Endothelial cell of coronary artery (primary cell): ENCODE results near the gene PRR4. TPM values are rescaled to one million over a fixed set of nuclear protein-coding genes. Genes with fewer than 3 reads are reported as not detected.

Experiments used
- total RNA-seq: library from RNA; depleted of rRNA; stranded (reverse); fragments of >200 nt; gene quantifications from 2 replicates; pipeline ENCODE4 v1.2.3, GENCODE V29; 2014

Gene PRR4, protein sequence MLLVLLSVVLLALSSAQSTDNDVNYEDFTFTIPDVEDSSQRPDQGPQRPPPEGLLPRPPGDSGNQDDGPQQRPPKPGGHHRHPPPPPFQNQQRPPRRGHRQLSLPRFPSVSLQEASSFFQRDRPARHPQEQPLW
- 0.18 and 0.66 TPM in 2 replicates for total RNA-seq

DNA sequence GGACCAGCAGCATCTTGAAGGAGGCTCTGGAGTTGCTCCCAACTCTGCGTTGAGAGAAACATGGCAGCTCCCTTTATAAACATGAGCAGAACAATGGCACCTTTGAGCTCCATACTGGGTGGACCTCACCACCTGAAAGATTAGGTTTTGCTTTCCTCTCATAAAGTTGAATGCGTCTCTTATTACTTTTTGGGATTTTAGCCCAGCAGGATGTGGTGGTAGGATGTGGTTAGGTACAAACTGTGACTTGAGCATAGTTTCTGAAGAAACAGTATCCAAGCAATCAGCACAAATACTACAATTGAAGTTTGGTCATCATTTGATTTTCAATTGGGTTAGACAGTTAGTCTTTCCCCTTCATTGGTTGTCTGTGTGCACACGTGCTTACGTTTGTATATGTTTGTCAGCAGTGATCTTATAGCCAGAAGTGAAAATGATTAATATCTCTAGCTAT is at the start of gene PRR4:
Gene PRR4 (minus strand): TSS at position 51 of the 454 bp plus-strand sequence. CDS start 38 bp downstream, at position 13.

DNA sequence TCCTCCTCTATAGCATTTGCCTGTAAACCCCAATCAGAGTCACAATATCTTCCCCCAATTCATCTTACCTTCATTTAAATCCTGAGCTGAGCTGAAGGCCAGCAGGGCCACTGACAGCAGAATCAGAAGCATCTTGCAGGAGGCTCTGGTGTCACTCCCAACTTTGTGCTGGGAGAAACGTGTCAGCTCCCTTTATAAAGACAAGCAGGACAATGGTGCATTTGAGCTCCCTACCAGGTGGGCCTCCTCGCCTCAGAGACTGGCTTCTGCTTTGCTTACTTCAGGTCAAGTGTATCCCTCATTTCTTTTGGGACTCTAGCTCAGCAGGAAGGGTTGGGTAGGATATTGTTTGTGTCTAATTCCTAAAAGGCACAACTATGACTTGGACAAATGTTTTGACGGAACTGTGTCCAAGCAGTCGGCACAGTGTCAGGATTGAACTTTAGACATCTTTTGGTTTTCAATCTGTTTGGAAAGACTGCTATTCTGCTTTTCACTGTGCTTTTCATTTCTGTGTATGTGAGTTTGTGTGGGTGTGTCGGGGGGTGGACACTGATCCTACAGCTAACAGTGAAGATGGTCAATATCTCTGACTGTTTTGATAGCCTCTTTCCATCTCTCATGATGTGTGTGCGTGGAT is 34.9 kb upstream of the PRR4 start, which contains the start of gene PRH1:
Gene PRH1 (minus strand): TSS at position 170 of the 640 bp plus-strand sequence. CDS start 38 bp downstream, at position 132.

DNA sequence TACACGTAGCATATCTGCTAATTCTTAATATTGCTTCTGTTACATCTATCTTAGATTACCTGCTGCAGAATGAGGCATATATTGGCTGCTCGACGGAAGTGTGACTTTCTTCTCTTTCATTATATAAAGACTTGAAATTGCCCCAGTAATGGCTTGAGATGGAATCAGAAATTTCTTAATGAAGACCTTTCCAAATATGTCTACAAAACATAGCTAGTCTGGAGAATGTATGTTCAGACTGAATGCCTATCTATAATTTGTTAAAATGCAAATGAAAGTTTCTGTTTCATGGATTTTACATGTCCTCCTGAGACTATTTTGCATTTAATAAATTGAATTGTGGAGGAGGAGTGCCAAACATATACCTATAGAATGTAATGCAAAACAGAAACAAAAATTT is 23.0 kb downstream of the PRR4 start, which contains the start of gene TAS2R10:
Gene TAS2R10 (minus strand): TSS at position 101 of the 400 bp plus-strand sequence. CDS start 89 bp downstream, at position 12.

DNA sequence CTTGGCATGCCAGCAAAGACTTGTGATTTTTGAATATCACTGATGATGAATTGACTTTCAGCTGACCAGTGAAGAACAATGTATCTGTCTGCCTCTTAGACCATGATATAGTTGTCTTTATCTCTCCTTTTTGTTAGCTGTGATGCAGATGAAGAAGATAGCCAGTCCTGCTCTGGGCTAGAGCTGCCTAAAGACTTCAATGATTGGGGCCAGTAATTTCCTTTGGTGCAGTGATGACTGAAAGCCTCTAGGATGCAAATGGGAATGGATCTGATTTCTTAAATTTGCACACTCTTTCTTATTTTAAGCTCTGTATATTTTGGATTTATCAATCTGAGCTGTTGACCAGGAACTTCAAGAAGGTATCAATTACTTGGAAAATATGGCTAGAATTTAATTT is 39.2 kb downstream of the PRR4 start, which contains the start of gene TAS2R9:
Gene TAS2R9 (minus strand): TSS at position 101 of the 400 bp plus-strand sequence. CDS start 93 bp downstream, at position 8.

DNA sequence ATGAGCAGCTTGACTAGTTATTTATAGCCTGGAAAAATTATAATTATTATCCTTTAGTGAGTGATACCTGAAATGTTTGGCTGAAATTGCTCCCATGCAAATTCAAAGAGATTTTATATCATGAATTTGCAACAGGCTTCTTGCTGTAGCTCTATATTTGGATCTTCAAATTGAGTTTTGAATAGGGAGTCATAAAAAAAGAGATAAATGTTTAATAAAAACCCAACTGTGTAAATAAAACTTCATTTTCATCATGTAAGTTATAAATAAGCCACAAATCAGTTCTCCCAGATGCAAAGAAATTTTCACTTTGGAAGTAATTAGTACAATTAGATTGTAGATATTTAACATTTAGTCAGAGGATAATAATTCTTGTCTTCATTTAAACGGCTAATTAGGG is 42.1 kb downstream of the PRR4 start, which contains the start of gene TAS2R8:
Gene TAS2R8 (minus strand): TSS at position 101 of the 400 bp plus-strand sequence. CDS start 306 bp downstream, outside the sequence.

DNA sequence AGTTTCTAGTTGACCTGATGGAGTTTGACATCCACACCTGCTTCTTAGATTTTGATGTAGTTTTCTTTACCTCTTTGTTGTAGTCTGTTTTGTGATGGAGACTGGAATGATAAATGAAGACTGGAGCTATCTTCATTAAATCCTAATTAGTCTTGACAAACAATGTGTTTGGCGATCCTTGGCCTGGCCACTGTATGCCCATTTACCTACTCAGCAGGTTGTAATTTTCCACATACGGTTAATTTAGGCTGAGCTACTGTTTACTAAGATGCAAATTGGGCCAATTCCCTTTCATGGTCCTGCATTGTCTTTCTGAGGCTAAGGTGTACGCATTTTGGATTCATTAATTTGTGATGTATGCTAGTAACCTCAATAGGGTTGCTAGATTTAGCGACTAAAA is 46.7 kb downstream of the PRR4 start, which contains the start of gene TAS2R7:
Gene TAS2R7 (minus strand): TSS at position 41 of the 400 bp plus-strand sequence. CDS start 57 bp downstream, outside the sequence.

Other genes starting within 250 kb of the PRR4 start
- 24.9 and 27.3 TPM in 2 replicates for gene MAGOHB, start 235.9 kb downstream of the PRR4 start, total RNA-seq
- gene STYK1, start 175.4 kb downstream of the PRR4 start, total RNA-seq: 5.2 and 19.5 TPM in 2 replicates
- 174 and 228 TPM in 2 replicates for gene YBX3, start 126.2 kb downstream of the PRR4 start, total RNA-seq
- gene TAS2R7, start 46.8 kb downstream of the PRR4 start, total RNA-seq: 0.09 TPM in 1 of 2 replicates, not detected in the other
- gene TAS2R8, start 42.2 kb downstream of the PRR4 start, total RNA-seq: 0.09 TPM in 1 of 2 replicates, not detected in the other
- 0.09 TPM in 1 of 2 replicates, not detected in the other for gene TAS2R9, start 39.3 kb downstream of the PRR4 start, total RNA-seq
- 0.66 and 0.72 TPM in 2 replicates for gene TAS2R10, start 23.1 kb downstream of the PRR4 start, total RNA-seq
- 13.2 and 26.6 TPM in 2 replicates for gene PRH1, start 34.8 kb upstream of the PRR4 start, total RNA-seq
- 0.99 and 1.8 TPM in 2 replicates for gene TAS2R13, start 60.1 kb upstream of the PRR4 start, total RNA-seq
- not detected in 2 replicates for gene PRH2, start 79.8 kb upstream of the PRR4 start, total RNA-seq
- gene TAS2R14, start 89.8 kb upstream of the PRR4 start, total RNA-seq: 1.6 and 2.7 TPM in 2 replicates
- 1.8 and 4.0 TPM in 2 replicates for gene TAS2R50, start 137.4 kb upstream of the PRR4 start, total RNA-seq
- gene TAS2R20, start 148.8 kb upstream of the PRR4 start, total RNA-seq: 1.9 and 4.1 TPM in 2 replicates
- 3.4 and 8.8 TPM in 2 replicates for gene TAS2R19, start 173.1 kb upstream of the PRR4 start, total RNA-seq
- 2.4 and 5.1 TPM in 2 replicates for gene TAS2R31, start 181.9 kb upstream of the PRR4 start, total RNA-seq
- 1.3 and 3.1 TPM in 2 replicates for gene TAS2R46, start 212.8 kb upstream of the PRR4 start, total RNA-seq
- gene TAS2R43, start 242.8 kb upstream of the PRR4 start, total RNA-seq: 1.5 and 1.8 TPM in 2 replicates